Measurements from ENCODE around the gene CA6.

- TF ChIP-seq CTCF (IDR thresholded peaks at IDR 0.05; ENCODE audit: insufficient read depth, low read length, poor library complexity, severe bottlenecking): no peak
- TF ChIP-seq EZH2phosphoT487 (conservative IDR thresholded peaks at IDR 0.05; ENCODE audit: low read length): no peak
Measured at GRCh38 chr1:8899046-8899445, 46.6 kb upstream of the CA6 start.
